Activated CD4-positive, CD25-positive, alpha-beta regulatory T cell (primary cell): Measurements from ENCODE around the gene PDYN.
"Not testable (repeated sequence)": the region's sequence is repeated elsewhere in the genome, so short reads cannot be mapped to it uniquely, and the experiment has no call there.

Experiments used
- DNase-seq, 4 experiments: peaks; one replicate each; lab custom pipeline; 2025; lab: John Stamatoyannopoulos, UW

PDYN gene

DNA sequence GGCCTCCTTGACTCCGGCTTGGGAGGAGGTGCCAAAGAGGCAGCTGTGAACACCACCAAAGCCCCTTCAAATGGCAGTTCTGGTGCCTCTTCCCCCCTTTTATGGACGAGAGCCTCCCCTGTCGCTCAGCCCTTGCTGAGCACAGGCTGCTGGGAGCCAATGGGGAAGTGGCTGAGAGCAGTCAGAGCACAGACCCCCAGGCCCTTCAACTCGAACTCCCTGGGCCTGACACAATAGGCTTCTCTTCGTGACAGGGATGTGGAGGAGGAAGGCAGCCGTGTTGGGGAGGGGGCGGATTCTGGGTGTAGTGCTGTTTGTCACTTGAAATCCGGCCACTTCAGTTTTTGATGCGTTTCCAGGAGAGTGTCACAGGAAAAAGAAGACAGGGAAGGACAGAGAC lies at the start of gene PDYN:
Gene PDYN (minus strand): TSS at position 73 of the 400 bp plus-strand sequence. CDS start 10,974 bp downstream, outside the sequence.
- no peak for DNase-seq

DNA sequence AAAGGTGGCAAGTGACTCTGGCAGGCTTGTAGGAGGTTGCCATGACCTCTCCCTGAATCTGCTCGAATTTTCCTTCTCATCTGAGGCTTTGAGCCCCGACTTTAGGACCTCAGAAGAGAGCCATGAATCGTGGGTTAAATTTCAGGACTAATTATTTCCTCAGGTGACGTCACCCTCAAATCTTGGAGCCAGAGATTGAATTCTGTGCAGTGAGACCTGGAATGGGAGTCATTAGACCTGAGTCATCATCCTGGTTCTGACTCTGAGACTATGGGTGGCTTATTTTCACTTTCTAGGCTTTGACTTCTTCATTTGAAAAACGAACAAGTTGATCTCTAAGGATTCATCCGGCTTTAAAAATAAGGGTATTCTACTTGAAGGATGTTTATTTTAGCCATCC lies 48.5 kb upstream of the PDYN start:
- DNase-seq: no peak

DNA sequence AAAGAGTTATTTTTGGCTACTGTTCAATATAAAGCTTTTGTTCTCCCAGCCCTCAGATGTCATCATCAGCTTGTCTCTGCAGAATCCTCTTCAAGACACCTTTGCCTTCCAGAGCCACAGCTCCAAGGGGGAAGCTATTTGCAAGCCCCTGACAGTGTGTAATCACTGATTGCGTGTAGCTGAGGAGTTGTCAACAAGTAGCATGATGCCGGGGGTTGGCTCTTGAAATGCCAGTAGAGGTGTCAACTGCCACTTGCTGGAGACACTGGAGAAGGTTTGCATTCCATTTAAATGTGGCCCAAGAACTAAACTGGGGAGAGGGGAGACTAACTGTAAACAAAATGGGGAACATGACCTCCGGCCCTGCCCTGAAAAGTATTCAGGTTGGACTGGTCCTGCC lies 44.3 kb upstream of the PDYN start:
- DNase-seq: no peak

DNA sequence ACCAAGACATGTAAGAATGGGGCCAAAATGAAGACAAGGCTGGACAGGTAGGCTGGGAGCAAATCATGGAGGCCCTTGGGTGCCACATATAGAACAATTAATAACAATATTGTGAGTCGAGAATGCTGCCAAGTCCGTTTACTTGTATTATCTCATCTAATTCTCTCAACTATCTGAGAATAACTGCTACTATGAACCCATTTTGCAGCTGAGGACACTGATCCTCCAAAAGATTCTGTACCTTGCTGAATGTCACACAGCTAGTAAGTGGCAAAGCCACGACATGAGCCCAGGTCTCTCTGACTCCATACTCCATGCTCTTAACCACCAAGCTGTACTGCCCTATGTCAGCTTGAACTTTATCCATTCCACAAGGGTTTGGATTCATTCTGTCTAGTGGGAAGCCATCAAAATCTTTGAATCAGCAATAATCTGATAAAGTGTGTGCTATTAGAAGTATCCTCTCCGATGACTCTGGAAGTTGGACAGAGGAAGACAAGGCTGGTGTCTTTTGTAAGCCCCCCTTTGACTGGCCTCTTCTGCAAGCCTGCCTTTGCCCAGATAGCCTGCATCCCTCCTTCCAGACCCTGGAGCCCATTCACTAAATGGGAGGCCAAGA lies 43.5 kb upstream of the PDYN start:
- no peak for DNase-seq

DNA sequence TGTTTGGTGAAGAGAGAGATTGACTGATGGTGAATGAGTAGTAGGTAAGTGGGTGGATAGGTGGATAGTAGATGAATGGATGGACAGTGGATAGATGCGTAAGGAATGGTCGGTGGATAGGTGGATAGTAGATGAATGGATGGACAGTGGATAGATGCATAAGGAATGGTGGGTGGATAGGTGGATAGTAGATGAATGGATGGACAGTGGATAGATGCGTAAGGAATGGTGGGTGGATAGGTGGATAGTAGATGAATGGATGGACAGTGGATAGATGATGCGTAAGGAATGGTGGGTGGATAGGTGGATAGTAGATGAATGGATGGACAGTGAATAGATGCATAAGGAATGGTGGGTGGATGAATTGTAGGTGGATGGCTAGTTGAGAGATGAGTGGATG lies 42.5 kb upstream of the PDYN start:
- DNase-seq: not testable (repeated sequence)

DNA sequence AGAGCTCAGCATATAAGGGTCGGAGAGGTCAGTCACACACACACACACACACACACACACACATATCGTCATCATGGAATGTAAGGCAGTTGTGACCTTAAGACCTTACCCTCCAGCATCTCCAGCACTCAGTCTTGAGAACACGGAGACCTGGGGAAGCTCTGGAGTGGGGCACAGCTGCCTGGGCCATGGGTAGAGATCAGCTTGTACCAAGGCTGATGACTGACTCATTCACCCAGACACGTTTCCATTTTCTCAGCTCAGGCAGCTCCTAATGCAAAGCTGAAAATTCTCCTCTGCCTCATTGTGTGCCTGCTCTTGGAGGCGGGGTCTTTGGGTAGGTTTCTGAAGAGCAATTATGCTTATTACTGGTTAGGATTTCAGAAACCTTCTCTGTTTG lies 38.3 kb upstream of the PDYN start:
- no peak for DNase-seq

DNA sequence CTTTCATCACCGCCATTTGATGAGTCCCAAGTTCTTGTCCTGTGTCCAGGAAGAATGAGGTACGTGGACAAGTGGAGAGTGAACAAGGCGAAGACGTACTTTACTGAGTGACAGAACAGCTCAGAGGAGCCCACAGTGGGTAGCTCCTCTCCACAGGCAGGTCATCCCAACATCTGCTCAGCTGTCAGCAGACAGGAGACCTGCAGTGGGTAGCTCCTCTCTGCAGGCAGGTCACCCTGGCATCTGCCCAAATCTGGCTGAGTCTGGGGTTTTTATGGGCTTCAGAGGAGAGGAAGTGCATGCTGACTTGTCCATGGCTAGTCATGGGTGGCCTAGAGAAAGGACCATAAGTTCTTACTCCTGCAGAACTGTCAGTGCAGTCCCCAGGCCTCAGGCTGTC lies 32.7 kb upstream of the PDYN start:
- DNase-seq: no peak

DNA sequence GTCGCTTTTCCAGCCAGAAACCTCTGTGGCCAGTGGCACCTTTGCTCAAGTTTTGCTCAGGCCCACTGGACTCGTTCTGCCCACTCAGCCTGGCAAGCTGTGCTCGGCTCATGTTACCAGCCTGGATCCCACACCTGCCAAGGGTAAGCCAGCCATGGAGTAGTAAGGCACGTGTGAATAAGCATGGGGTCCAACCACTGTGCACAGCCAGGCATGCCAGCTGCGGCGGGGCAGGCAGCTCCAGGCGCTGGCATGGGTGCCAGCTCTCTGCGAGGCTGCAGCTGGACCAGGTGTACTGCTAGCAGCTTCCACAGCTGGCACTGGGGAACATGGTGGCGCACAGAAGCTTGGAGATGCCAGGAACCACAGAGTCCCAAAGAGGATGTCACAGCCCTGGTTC lies 32.1 kb upstream of the PDYN start:
- DNase-seq: no peak

DNA sequence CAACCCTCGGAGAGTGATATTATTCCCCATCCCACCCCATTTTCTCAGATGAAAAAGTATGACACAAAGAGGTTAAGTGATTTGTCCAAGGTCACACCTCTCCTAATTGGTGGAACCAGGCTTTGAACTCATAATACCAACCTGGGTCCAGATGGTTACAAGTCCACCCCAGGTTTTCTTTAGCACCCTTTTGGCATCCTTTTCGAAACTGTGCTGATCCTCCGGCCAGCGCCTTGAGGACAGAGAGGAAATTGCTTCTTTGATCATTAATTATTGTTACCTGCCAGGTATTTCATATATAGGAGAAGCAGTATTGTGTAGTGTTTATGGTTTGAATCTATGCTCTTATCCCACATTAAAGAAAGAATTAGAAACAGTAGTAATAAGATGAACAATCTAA lies 29.3 kb upstream of the PDYN start:
- DNase-seq: no peak

DNA sequence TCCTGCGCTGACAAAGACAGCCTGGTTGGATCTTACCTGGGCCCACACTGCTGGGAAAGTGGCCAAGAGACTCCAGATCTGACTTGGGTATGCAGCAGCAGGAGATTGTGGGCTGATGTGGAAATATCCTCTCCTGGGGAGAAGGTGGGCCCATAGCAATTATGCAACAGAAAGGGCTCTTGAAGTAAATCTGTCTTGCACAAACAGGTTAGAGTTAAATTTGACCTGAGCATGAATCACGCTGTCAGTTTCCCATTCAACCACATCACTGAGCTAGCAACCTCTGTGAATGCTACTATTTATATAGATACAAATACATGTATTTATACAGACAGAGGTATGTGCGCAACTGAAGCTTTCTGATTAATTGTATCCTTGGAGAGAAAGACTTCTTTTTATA lies 28.3 kb upstream of the PDYN start:
- DNase-seq: no peak

DNA sequence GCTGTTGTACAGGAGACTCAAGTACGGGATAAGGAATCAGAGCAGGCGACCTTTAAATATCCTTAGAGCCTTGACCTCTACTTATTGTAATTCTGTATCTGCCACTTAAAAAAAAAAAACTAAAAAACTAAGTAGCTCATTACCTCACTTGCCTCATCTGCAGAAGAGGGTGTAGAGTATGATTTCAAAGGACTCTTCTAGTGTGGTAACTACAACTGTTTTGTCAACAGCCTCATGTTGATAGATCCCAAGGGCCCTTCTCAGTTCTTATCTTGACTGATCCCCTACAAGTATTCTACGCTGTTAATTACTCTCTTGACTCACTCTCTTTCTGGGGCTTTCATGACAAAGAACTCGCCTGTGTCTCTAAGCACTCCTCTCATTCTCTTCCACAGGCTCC lies 16.7 kb upstream of the PDYN start:
- DNase-seq: no peak

DNA sequence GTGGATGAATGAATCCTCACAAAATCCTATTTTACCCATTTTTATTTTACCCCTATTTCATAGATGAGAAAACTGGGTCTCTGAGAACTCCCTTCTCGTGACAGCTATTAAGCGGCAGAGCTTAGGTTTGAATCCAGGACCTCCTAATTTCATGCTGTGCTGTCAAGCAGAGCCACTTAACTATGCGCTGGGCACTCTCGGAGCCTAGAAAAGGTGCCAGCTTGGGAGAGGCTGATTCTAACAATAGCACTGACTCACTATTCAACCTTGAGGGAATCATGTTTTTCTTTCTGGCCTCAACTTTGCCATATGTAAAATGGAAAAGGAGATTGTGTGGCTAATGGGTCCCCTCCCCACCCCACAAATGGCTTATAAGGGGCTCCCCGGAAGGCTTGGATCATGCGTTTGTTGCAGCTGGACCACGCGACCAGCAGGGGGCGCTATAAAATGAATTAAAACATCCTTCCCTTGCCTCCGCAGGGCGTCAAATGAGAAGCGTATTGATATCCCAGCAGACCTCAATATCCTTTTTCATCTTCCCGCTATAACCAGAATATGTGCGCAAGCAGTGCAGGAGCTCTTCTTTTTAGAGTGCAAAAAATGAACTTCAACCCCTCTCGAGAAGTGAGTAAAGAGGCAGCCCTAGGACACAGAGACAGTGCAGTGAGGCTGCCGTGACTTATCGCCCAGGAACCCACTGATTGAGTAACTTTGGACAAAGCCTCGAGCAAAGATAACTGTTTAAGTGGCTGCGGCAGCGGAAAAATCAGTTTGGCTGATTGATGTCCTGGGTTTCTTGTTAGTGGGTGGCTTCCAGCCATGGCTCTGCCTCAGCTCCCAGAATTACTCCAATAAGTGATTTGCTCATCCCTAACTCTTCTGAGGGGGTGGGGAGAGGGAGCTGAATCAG lies 12.8 kb upstream of the PDYN start:
- no peak for DNase-seq

DNA sequence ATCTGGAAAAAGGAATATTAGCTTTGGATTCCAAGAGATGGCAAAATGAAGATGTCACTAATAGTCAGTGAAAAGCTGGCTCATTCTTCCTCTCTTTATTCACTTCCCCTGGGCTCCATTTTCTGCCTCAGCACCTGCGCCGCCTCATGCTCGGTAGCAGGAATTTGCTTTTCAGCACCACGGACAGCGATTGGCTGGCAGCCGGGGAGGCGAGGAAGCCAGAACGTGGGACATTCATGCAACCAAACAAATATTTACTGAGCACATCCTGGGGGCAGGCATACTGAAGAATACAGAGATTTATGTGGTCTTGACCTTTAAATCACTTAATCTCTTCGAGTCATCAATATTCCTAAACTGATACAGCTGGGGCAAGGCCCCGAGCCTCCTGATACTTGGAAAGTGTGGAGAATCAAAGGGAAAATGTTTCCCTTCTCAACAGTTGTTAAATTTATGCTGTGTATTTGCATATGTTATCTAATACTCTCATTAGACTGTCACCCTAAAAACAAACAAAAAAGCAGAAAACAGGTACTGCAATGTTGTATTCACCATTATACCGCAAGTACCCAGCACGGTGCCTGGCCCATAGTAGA lies 12.1 kb upstream of the PDYN start:
- DNase-seq: peak; percentile 9 to 22 (median 16)

DNA sequence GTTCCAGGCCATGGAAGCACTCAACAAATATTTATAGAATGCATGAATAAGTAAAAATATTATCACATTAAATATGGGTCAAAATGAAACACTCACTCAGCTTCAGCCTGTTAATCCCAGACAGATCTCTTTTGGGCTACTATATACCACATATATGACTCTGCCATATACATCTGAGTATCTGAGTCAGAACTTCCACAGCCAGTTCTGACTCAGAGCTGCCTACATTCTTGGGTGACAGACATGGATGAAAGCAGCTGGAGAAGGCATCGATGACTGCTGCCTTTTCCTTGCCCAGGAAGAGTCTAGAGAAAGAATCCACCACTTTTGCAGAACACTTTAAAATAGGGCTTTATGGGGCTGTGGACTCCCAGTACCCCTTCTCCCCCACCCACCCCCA lies 11.5 kb upstream of the PDYN start:
- DNase-seq: no peak

DNA sequence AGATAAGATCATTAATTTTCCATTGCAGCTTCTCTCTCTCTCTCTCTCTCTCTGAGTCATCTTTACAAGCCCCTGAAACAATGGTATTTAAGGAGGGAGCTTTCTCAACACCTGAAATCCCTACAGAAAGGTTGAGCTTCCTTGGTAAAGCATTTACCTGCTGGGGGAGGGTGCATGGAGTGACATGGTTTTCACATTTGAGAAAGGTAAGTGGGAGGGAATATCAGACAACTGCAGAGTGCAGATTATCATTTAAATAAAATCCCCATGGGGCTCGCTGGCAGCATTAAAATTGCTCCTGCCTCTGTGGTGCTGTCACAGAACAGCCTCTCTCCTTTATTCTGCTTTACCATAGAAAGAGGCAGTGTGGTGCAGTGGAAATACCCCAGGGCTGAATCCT lies 10.3 kb upstream of the PDYN start:
- no peak for DNase-seq

DNA sequence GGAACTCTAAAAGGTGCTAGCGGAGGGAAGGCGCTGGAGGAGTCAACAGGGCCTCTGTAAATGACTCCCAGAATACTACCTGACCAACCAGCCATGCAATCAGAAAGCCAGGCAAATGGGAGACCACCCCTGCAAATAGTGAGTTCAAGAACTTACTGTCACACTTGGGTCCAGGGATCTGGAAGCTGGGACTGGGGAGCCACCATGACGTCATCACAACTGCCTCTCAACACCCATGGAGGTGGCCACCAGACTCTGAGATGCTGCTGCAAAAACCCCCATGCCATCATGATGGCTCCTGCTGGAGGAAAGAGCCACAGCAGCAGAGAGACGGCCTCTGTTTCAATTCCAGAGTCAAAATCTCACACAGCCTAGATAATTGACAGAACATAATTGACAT lies 8.5 kb upstream of the PDYN start:
- DNase-seq: no peak

DNA sequence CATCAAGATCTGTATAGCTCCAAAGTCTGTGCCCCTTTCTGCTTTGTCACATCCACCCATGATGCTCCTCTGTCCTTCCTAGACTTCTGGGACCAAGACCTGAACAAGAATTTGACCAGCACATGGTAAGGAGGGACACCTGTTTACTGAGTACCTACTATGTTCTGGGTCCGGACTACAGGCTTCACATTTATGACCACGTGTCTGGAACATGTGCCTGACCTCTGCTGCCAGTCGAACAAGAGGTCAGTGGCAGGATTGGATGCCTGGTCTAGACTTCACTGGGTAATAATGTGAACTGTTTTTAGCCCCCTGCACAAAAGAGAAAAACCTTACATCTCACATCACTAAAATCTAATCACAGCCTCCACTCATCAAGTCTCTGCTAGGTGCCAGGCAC lies 7.3 kb upstream of the PDYN start:
- DNase-seq: no peak

DNA sequence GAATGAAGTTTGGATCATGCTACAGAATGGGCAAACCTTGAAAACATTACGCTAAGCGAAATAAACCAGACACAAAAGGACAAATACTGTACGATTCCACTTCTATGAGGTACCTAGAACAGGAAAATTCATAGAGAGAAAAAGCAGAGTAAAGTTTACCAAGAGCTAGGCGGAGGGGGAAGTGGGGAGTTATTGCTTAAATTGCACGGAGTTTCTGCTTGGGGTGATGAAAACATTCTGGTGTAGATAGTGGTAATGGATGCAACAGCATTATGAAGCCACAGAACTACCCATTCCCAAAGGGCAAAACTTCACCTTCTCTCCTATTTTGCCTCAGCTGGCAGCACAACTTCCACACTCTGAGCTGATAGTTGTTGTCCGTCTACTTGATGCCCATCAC lies 6.4 kb upstream of the PDYN start:
- no peak for DNase-seq

DNA sequence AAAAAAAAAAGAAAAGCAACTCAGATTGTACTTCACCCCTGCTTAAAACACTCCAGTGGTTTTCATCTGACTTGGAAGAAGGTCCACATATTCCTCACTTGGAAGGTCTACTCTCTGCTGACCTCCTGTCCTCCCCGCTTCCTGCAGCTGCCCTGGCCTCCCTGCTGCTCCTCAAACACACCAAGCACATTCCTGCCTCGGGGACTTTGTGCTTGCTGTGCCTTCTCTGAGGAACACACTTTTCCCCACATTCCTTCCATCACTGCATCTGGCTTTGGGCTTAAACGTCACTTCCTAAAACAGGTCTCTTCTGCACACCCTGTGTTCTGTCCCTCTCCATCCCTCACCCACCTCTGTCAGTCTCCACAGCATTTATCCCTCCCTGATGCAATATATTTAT lies 4.9 kb upstream of the PDYN start:
- no peak for DNase-seq

DNA sequence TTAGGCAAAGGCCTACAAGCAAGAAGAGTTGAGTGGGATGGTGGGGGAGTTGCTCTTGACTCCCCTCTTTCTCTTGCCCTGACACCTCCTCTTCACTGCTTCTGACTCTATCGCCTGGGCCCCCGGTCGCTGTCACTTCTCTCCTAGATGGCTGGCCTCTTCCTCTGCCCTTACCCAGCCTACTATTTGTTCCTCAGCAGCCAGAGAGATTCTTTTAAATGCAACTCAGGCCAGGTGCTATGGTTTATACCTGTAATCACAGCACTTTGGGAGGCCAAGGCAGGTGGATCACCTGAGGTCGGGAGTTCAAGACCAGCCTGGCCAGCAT lies 4.3 kb upstream of the PDYN start:
- no peak for DNase-seq

DNA sequence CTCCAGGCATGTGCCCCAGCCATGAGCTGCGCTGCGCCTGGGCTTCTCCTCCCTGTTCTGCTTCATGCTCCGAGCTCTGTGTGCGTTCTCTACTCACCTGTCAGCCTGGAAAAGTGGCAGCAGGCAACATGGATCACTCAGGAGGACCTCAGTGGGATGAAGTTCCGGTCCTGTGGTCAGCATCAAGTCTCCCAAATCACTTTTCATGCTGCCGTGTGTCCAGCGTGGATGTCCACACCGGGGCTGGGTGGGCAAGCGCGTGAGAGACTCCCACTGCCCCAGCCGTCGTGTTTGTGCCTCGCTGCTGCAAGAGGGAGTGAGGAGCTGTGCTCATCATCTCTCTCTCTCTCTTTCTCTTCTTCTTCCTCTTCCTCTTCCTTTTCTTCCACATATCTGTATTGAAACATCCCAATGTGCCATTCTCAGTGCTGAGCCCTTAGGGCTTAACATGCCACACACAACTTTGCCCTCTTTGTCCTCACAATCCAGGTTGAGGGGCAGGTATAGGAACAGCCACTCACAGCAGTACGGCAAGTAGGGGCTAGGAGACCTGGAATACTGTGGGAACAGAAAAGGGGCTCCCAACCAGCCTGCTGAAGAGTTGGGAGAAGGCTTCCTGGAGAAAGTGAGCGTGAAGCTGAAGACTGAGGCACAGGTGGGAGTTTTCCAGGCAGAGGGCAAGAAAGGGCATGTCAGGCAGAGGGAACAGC lies 3.8 kb upstream of the PDYN start:
- DNase-seq: no peak

DNA sequence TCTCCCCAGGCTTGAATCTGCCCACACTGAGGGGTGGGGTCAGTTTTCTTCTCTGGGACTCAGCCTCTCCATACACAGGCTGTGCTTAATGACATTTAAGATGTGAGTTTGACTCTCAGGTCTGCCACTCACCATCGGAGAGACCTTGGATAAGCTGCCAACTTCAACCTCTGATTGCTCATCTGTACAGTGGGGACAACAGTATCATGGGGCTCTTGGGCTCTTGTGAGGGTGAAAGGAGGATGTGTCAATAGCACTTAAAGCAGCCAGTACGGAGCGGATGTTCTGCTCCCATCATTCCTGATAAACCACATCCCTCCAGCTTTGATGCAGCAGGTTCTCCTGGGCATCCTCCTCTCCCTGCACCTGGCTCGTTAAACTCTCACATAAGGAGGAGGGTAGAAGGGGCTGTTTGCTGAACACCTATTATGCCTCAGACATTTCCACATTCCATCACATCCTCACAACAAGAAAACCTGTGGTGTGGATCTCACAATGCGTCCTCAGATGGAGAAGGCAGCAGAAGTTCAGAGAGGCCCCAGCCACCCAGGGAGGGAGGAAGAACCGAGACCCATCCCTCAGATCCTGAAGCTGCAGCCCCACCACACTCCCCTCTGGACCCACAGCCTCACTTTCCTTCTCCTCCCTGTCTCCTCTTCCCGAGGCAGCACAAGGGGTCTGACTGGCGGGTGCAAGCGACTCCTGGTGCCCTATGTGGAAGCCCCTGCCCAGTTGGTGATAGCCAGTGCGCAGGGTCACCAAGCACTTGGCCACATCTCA lies 1.9 kb upstream of the PDYN start:
- DNase-seq: no peak
